K562 (cell line): ENCODE results near the gene MEAF6. TPM values are rescaled to one million over a fixed set of nuclear protein-coding genes. Genes with fewer than 3 reads are reported as not detected.

Source experiments
- BCOR ChIP-seq: fragments of 450-650 bp; IDR thresholded peaks from 2 replicates; pipeline ENCODE4 v1.6.1; 2016
- ESRRA ChIP-seq: fragments of 450-650 bp; IDR thresholded peaks from 2 replicates; pipeline ENCODE4 v1.6.1; 2014; ENCODE audit warnings: low read depth, mild to moderate bottlenecking, moderate library complexity, borderline replicate concordance
- HDGF ChIP-seq: fragments of 450-650 bp; IDR thresholded peaks from 2 replicates; pipeline ENCODE4 v1.6.1; 2016
- KLF16 ChIP-seq: IDR thresholded peaks from 2 replicates; pipeline ENCODE4 v1.6.1; 2016; ENCODE audit warnings: antibody characterized with exemption
- NRF1 ChIP-seq, 2 experiments: fragments of 450-650 bp; IDR thresholded peaks in 1 of 2; conservative IDR thresholded peaks in 1 of 2; 2 replicates each; pipeline ENCODE4 v1.6.1; 2014; ENCODE audit warnings: mild to moderate bottlenecking in 2 of 2
- TSC22D4 ChIP-seq: fragments of 450-650 bp; IDR thresholded peaks from 2 replicates; pipeline ENCODE4 v1.6.1; 2016; ENCODE audit warnings: missing genetic modification characterization, missing biosample characterization, control low read depth
- ZNF583 ChIP-seq: fragments of 250-450 bp; sonication (Bioruptor Pico); IDR thresholded peaks from 2 replicates; pipeline ENCODE4 v1.4.0; 2020
- polyA plus RNA-seq, 8 experiments: library from polyadenylated mRNA; depleted of rRNA in 4 of 8; stranded (reverse) in 5 of 8; unstranded in 3 of 8; fragments of >200 nt; fragmentation: Nextera tagmentation in 2 of 8; fragmentation: Illumina TruSeq in 1 of 8; extraction: Ambion mirVana in 2 of 8; extraction: Trizol in 1 of 8; gene quantifications; 2 replicates each; pipeline versions ENCODE4 v1.2.1 to v1.2.3, GENCODE V29; 2011 to 2014; ENCODE audit warnings: inconsistent platforms in 1 of 8, missing spikeins in 1 of 8
- total RNA-seq, 7 experiments: library from RNA; depleted of rRNA in 6 of 7; stranded (reverse); fragments of >200 nt in 6 of 7; fragmentation: Illumina TruSeq in 2 of 7; extraction: Trizol in 2 of 7; gene quantifications; 2 replicates each; pipeline versions ENCODE4 v1.2.1 to v1.2.3, GENCODE V29; 2011 to 2021; ENCODE audit warnings: low replicate concordance in 1 of 7
- TF ChIP-seq, protein P1 (sequence below): sonication (generic); formaldehyde crosslinking; IDR thresholded peaks from 2 replicates; pipeline ENCODE4 v1.8.0; 2022; ENCODE audit warnings: mild to moderate bottlenecking, missing genetic modification reagents
- TF ChIP-seq, protein P2 (sequence below), 3 experiments: IDR thresholded peaks in 2 of 3; conservative IDR thresholded peaks in 1 of 3; 2 replicates each; pipeline ENCODE4 v1.5.1; 2011 to 2012; ENCODE audit warnings: low read length in 3 of 3, mild to moderate bottlenecking in 3 of 3, control low read depth in 2 of 3, improper control_type of control experiment in 1 of 3, inconsistent platforms in 1 of 3, low read depth in 1 of 3, mixed read lengths in 1 of 3, moderate library complexity in 1 of 3; ENCODE audit not compliant: insufficient read depth in 2 of 3

MEAF6 gene
- total and polyA plus RNA-seq, 9 of the 15 experiments (the other 6 are each of a cell fraction or from before 2014, with no cell fraction given) = 55.0 to 151 (median 92.3) TPM

DNA sequence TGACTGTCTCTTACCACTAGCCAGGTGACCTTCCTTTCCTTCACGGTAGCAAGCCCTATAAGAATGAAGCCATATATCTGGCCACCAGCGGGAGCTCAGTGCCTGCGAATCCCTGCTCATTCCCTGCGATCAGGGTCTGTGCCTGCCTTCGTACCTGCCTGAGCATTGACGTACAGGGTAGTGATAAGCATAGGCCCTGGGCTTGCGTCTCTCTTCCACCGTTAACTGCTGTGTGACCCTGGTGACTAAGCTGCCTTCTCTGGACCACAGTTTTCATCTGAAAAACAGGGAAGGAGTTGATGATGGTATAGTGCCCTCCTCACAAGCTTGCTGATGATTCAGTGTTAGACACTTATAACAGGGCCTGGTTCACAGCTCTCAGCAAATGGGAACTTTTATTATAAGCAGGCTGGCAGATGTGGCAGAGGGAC, 36.1 kb downstream of the MEAF6 start (continued):
- no peak for TF ChIP-seq TSC22D4 (tag)
- peak; percentile 83; the same call in 1 of the 2 replicates for TF ChIP-seq BCOR
- peak in 1 of 2 experiments; percentile 28; a peak in 2 of 4 replicates for TF ChIP-seq NRF1 (conservative IDR thresholded peaks at IDR 0.05 in 1 of 2, IDR thresholded peaks at IDR 0.05 in 1 of 2)
- TF ChIP-seq HDGF = 0 out of 2 replicates have a peak, but pooled peaks have one; percentile 34
- TF ChIP-seq KLF16 = no peak
- 0 out of 2 replicates have a peak, but pooled peaks have one; percentile 28 for TF ChIP-seq ESRRA
- TF ChIP-seq ZNF583 (CRISPR knock-in tag) = no peak
- TF ChIP-seq, protein P1, sequence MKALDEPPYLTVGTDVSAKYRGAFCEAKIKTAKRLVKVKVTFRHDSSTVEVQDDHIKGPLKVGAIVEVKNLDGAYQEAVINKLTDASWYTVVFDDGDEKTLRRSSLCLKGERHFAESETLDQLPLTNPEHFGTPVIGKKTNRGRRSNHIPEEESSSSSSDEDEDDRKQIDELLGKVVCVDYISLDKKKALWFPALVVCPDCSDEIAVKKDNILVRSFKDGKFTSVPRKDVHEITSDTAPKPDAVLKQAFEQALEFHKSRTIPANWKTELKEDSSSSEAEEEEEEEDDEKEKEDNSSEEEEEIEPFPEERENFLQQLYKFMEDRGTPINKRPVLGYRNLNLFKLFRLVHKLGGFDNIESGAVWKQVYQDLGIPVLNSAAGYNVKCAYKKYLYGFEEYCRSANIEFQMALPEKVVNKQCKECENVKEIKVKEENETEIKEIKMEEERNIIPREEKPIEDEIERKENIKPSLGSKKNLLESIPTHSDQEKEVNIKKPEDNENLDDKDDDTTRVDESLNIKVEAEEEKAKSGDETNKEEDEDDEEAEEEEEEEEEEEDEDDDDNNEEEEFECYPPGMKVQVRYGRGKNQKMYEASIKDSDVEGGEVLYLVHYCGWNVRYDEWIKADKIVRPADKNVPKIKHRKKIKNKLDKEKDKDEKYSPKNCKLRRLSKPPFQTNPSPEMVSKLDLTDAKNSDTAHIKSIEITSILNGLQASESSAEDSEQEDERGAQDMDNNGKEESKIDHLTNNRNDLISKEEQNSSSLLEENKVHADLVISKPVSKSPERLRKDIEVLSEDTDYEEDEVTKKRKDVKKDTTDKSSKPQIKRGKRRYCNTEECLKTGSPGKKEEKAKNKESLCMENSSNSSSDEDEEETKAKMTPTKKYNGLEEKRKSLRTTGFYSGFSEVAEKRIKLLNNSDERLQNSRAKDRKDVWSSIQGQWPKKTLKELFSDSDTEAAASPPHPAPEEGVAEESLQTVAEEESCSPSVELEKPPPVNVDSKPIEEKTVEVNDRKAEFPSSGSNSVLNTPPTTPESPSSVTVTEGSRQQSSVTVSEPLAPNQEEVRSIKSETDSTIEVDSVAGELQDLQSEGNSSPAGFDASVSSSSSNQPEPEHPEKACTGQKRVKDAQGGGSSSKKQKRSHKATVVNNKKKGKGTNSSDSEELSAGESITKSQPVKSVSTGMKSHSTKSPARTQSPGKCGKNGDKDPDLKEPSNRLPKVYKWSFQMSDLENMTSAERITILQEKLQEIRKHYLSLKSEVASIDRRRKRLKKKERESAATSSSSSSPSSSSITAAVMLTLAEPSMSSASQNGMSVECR = no peak
- TF ChIP-seq, protein P2, sequence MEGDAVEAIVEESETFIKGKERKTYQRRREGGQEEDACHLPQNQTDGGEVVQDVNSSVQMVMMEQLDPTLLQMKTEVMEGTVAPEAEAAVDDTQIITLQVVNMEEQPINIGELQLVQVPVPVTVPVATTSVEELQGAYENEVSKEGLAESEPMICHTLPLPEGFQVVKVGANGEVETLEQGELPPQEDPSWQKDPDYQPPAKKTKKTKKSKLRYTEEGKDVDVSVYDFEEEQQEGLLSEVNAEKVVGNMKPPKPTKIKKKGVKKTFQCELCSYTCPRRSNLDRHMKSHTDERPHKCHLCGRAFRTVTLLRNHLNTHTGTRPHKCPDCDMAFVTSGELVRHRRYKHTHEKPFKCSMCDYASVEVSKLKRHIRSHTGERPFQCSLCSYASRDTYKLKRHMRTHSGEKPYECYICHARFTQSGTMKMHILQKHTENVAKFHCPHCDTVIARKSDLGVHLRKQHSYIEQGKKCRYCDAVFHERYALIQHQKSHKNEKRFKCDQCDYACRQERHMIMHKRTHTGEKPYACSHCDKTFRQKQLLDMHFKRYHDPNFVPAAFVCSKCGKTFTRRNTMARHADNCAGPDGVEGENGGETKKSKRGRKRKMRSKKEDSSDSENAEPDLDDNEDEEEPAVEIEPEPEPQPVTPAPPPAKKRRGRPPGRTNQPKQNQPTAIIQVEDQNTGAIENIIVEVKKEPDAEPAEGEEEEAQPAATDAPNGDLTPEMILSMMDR (IDR thresholded peaks at IDR 0.05 in 2 of 3, conservative IDR thresholded peaks at IDR 0.05 in 1 of 3; ENCODE audit: insufficient read depth in 2 of 3, low read depth in 1 of 3, low read length in 3 of 3) = peak; percentile 6 to 34 (median 16); a peak in 2 of 6 replicates
